Glomerular visceral epithelial cell (primary cell): ENCODE results near the gene CREG1.

Experiments used
- DNase-seq: peaks from one replicate; pipeline ENCODE4 v3.0.0-alpha.2; 2016; ENCODE audit errors: extremely low spot score

CREG1 gene

DNA sequence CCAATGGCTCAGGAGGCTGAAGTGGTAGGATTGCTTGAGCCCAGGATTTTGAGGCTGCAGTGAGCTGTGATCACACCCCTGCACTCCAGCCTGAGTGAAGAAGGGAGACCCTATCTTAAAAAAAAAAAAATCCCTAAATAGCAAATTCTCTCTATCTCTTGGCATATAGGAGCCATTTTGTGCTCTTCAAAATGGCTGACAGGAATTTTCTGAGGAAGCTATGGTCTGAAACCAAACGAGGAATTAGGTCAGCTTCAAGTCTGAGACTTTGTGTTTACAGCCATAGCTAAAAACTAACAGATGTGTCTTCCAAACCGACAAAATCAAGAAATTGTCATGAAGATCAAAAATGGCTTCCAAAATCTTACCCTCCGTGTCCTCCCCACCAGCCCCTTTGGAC, 45.8 kb downstream of the CREG1 start:
- no peak for DNase-seq

- DNase-seq = no peak
Observed at GRCh38 chr1:167504467-167504827, 49.1 kb downstream of the CREG1 start.

DNA sequence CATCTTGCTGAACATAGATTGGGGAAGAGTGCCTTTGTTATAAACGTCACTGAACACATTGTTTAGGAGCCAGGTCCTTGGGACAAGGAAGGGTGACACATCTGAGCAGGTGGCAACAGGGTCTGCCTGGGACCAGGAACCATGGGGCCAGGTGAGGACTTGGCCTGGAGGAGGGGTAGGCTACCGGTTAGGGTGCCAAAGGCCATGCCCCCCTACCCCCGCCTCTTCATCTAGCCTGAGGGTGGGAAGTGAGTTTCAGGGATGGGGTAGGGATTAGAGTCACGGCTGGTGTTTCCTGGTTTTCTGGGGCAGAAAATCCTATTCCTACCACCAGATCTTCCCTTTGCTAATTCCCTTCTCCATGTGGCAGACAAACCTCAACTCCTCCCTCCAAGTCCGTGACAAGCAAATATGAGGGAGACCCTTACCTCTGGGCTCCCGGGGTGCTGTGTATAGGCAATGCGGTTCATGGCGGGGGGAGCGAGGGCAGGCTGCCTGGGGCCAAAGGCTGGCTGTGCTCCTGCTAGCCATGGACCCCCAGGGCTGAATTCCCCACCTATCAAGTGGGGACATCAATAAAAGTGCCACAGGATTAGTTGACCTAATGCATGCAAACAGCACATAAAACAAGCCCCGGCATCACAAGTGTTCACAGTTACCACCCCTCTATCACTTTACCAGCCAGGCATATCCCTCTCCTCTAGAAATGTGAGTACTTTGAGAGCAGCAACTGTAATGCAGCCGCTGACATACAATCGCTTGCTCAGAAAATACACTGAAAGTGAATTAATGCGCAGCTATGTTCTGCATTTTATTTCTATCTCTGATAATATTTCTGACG, 49.7 kb downstream of the CREG1 start:
- DNase-seq = no peak

DNA sequence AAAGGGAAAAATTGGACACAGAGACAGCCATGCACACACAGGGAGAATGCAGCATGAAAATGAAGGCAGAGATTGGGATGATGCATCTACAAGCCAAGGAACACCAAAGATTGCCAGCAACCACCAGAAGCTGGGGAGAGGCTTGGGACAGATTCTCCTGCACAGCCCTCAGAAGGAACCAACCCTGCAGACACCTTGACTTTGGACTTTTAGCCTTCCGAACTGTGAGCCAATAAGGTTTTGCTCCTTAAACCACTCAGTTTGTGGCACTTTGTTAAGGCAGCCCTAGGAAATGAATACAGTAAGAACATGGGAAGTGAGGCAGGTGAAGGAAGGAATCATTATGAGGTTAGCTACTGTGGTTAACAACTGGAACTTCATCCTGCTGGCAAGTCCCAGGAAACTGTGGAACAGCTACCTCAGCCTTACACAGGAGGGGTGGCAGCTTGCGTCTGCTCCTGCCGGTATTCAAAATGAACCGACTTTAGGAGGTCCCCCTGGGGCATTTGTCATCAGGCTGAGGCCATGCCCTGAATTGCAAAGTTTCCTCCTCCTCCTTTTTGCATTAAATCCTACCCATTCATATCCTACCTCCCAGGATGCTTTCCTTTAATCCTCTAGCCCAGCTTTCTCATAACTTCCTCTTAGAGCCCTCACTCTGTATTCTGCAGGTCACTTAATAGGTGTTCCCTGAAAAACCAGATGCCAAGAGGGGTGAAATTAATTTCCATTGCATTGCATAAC, 50.7 kb downstream of the CREG1 start:
- no peak for DNase-seq

GRCh38 chr1:167502192-167502551, 51.4 kb downstream of the CREG1 start:
- no peak for DNase-seq

GRCh38 chr1:167501515-167502191, 51.9 kb downstream of the CREG1 start:
- no peak for DNase-seq

DNA sequence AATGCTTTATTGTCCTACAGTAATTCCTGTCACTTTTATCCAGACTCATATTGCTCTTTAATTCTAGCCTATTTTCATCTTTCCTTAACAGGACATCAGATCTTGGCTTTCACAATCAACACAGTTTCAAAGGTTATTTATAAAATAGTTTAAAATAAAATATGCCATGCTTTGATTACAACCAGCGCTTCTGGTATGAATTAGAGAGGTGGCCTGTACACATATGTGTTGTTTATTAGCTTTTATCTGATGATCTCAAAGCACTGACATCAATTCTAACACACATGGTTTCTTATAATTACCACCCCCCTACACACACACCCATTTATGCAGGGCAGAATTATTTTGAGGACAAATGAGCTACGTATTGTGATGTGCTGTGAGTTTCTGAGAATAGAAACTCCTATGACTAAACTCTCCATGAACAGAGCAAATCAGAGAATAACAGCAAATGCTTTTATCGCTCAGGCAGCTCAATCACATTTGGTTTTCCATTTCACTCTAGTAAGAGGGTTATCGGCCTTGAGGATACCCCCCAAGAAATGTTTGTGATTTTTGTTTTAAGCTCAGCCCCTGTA, 53.2 kb downstream of the CREG1 start:
- no peak for DNase-seq

- DNase-seq = no peak
Observed at GRCh38 chr1:167499664-167500101, 53.9 kb downstream of the CREG1 start.

DNA sequence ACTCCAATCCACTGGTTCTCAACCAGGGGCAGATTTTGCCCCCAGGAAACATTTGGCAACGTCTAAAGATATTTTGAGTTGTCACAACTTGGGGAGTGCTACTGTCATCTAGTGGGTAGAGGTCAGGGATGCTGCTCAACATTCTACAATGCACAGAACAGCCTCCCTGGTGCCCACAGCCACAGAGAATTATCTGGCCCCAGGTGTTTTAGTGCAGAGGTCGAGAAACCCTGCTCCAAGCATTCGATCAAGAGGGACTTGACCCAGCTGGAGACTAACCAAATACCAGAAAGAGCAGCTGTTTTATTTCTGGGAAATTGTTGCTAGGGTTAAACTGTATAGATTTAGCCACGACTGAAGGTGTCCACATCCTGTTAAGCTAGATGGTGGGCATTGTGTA, 54.5 kb downstream of the CREG1 start:
- no peak for DNase-seq

- no peak for DNase-seq
Observed at GRCh38 chr1:167496797-167497619, 56.6 kb downstream of the CREG1 start.

DNA sequence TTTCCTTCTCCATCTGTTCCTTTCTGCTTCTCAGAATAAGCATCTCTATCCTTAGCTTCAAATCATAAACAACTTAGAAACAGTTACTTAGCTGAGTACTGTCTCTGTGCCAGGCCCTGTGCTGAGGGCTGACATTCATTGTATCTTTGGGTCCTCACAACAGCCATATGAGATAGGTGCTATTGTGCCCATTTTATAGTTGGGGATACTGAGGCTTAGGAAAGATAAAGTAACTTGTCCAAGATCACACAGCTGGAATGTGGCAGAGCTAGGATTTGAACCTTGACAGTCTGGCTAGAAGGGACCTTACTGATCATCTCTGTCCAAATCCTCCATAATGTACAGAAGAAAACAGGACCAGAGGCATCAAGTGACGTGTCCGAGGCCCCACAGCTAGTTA, 60.2 kb downstream of the CREG1 start:
- DNase-seq = no peak

GRCh38 chr1:167492481-167492910, 61.1 kb downstream of the CREG1 start:
- no peak for DNase-seq

GRCh38 chr1:167491586-167492461, 61.7 kb downstream of the CREG1 start:
- DNase-seq = no peak
